T-cell (primary cell): Measurements from ENCODE around the gene FANCE. TPM values are rescaled to one million over a fixed set of nuclear protein-coding genes. Genes with fewer than 3 reads are reported as not detected.

Source experiments
- ATAC-seq, 4 experiments: fragments of 200-7000 bp in 3 of 4; fragments of 150-1000 bp in 1 of 4; cut with Tn5 transposase; replicated peaks in 1 of 4; 1 replicate in 3 of 4; 2 replicates in 1 of 4; pipeline ENCODE4 v1.10.0; 2021; ENCODE audit warnings: moderate library complexity in 3 of 4, mild to moderate bottlenecking in 2 of 4, moderate number of reproducible peaks in 1 of 4
- CTCF ChIA-PET, 2 donors: fragments of 300-600 bp; sonication (Branson Sonifier 250); formaldehyde crosslinking; loops; one replicate each; lab custom pipeline; 2022; ENCODE audit warnings: antibody characterized with exemption in 2 of 2; lab: Charles Lee
- POLR2A ChIA-PET, 2 donors: fragments of 300-600 bp; sonication (Branson Sonifier 250); formaldehyde crosslinking; loops; one replicate each; lab custom pipeline; 2022; ENCODE audit warnings: antibody characterized with exemption in 2 of 2; lab: Charles Lee
- DNase-seq, 35 experiments: peaks; one replicate each; pipeline versions ENCODE4 v3.0.0 to v3.0.0-alpha.2; 2013 to 2023
- H3K27ac ChIP-seq: one replicate; pipeline ENCODE4 v1.5.1; 2013; ENCODE audit warnings: low read length
- H3K27me3 ChIP-seq, 2 experiments: replicated peaks in 1 of 2; 1 replicate in 1 of 2; 2 replicates in 1 of 2; pipeline versions ENCODE4 v1.6.1 to v1.7.0; 2013; ENCODE audit warnings: low read length in 1 of 2, mixed read lengths in 1 of 2; ENCODE audit not compliant: control insufficient read depth in 2 of 2, insufficient read depth in 2 of 2; ENCODE audit errors: extremely low read depth in 1 of 2
- H3K36me3 ChIP-seq, 2 donors: 1 replicate in 1 of 2; 2 replicates in 1 of 2; pipeline versions ENCODE4 v1.6.1 to v1.7.0; 2013; ENCODE audit warnings: low read length in 1 of 2; ENCODE audit not compliant: control insufficient read depth in 2 of 2, insufficient read depth in 1 of 2; ENCODE audit errors: extremely low read depth in 1 of 2
- H3K4me1 ChIP-seq, 2 experiments: 1 replicate in 1 of 2; 2 replicates in 1 of 2; pipeline versions ENCODE4 v1.6.1 to v1.7.0; 2013; ENCODE audit warnings: low read length in 2 of 2, mixed read lengths in 1 of 2; ENCODE audit not compliant: insufficient read depth in 2 of 2, control insufficient read depth in 1 of 2; ENCODE audit errors: extremely low read depth in 1 of 2
- H3K4me3 ChIP-seq, 2 donors: 1 replicate in 1 of 2; 2 replicates in 1 of 2; pipeline versions ENCODE4 v1.5.1 to v1.7.0; 2013; ENCODE audit warnings: mild to moderate bottlenecking in 2 of 2, low read length in 1 of 2, moderate library complexity in 1 of 2; ENCODE audit not compliant: control insufficient read depth in 1 of 2; ENCODE audit errors: extremely low read depth in 1 of 2
- H3K9me3 ChIP-seq: 2 replicates; pipeline ENCODE4 v1.7.0; 2013
- H3K27ac Mint-ChIP-seq, 2 donors: one replicate each; pipeline ENCODE4 v1.8.0; 2020 to 2021; ENCODE audit warnings: mild to moderate bottlenecking in 2 of 2, mixed read lengths in 2 of 2
- H3K27me3 Mint-ChIP-seq, 2 donors: one replicate each; pipeline ENCODE4 v1.8.0; 2021 to 2022; ENCODE audit warnings: mixed read lengths in 2 of 2
- H3K36me3 Mint-ChIP-seq: one replicate; pipeline ENCODE4 v1.8.0; 2021; ENCODE audit warnings: mixed read lengths
- H3K4me1 Mint-ChIP-seq, 3 donors: one replicate each; pipeline ENCODE4 v1.8.0; 2020 to 2022; ENCODE audit warnings: mixed read lengths in 3 of 3, mild to moderate bottlenecking in 1 of 3
- H3K4me3 Mint-ChIP-seq, 3 donors: one replicate each; pipeline ENCODE4 v1.8.0; 2020 to 2022; ENCODE audit warnings: mild to moderate bottlenecking in 3 of 3, mixed read lengths in 3 of 3, moderate library complexity in 3 of 3
- H3K9me3 Mint-ChIP-seq, 3 donors: one replicate each; pipeline ENCODE4 v1.8.0; 2020 to 2022; ENCODE audit warnings: mixed read lengths in 3 of 3
- WGBS: methylation state at CpG from one replicate; pipeline ENCODE4 v1.1.5; 2013; ENCODE audit warnings: missing lambda C conversion rate; ENCODE audit not compliant: insufficient coverage; 5-methylcytosine and 5-hydroxymethylcytosine counted together
- total RNA-seq, 35 experiments: library from RNA in 6 of 35; stranded (reverse) in 6 of 35; fragments of 120-200 nt in 1 of 35; gene quantifications; one replicate each; pipeline versions ENCODE4 v1.2.1 to v1.2.4 and lab custom pipeline; 2013 to 2026

The FANCE gene
- total RNA-seq, 5 donors from 2014 or later (not counting 1 experiment from before 2014, with no cell fraction given) = 5.6 to 12.8 (median 11.7) TPM

GRCh38 chr6:35445691-35446090 lies 6.4 kb upstream of the FANCE start:
- peak in 1 of 35 experiments; percentile 16 for DNase-seq
- Histone ChIP-seq H3K27ac (no peak overlapping the region), H3K27me3 (peaks cover 0 to 2% of the 10 kb centered on the region in 2 experiments), H3K4me3 (no peak overlapping the region), H3K4me1 (peaks cover 0 to 20% of the 10 kb centered on the region in 2 experiments), H3K36me3 (no peaks in the 10 kb centered on the region), H3K9me3 (no peaks in the 10 kb centered on the region)
- no peaks in the 10 kb centered on the region for H3K36me3 Mint-ChIP-seq
- H3K27me3 Mint-ChIP-seq = no peaks in the 10 kb centered on the region
- ATAC-seq = no peak
- H3K27ac Mint-ChIP-seq = no peak overlapping the region
- peaks cover 15 to 17% (median 17%) of the 10 kb centered on the region in 3 donors for H3K4me1 Mint-ChIP-seq
- no peak overlapping the region for H3K4me3 Mint-ChIP-seq
- WGBS = 73% methylated on average over 6 of the region's 7 CpGs
- ChIA-PET CTCF (interaction anchor here in 1 of 2 donors (1.3 kb wide), 1 partner anchor 21 kb away, joined by 4 read pairs; no protein-coding TSS in a partner anchor), POLR2A (interaction anchor here in 1 of 2 donors (0.7 kb wide), 1 partner anchor 177 kb away, joined by 3 read pairs; no protein-coding TSS in a partner anchor)
- no peaks in the 10 kb centered on the region for H3K9me3 Mint-ChIP-seq

- H3K4me1 Mint-ChIP-seq = peaks cover 31 to 34% (median 31%) of the 10 kb centered on the region in 3 donors
- H3K27ac ChIP-seq = no peak overlapping the region
- no peaks in the 10 kb centered on the region for H3K36me3 ChIP-seq
- H3K36me3 Mint-ChIP-seq = no peaks in the 10 kb centered on the region
- ATAC-seq = no peak
- no peak overlapping the region for H3K4me3 ChIP-seq
- peaks cover 0 to 2% of the 10 kb centered on the region in 2 experiments for H3K27me3 ChIP-seq
- ChIA-PET CTCF (interaction anchor here (0.6 to 6.5 kb wide), 7 partner anchors 13 to 155 kb away, joined by 3 to 67 read pairs (median 3); partner anchors contain the start of gene PPARD (in 1 of the 2)), POLR2A (interaction anchor here in 1 of 2 donors (0.5 kb wide), 1 partner anchor 17 kb away, joined by 5 read pairs; no protein-coding TSS in a partner anchor)
- H3K4me1 ChIP-seq = peaks cover 6 to 36% of the 10 kb centered on the region in 2 experiments
- H3K27ac Mint-ChIP-seq = no peak overlapping the region
- no peaks in the 10 kb centered on the region for H3K9me3 ChIP-seq
- no peak overlapping the region for H3K4me3 Mint-ChIP-seq
- WGBS = 90% methylated on average over 2 of the region's 7 CpGs
- no peaks in the 10 kb centered on the region for H3K27me3 Mint-ChIP-seq
- DNase-seq = no peak
- H3K9me3 Mint-ChIP-seq = no peaks in the 10 kb centered on the region
These were observed 3.9 kb upstream of the FANCE start for GRCh38 chr6:35448191-35448590.

- Mint-ChIP-seq H3K27ac (peak overlapping the region in 1 of 2 donors; percentile 66), H3K4me3 (no peak overlapping the region), H3K36me3 (no peaks in the 10 kb centered on the region), H3K4me1 (peaks cover 41 to 44% (median 42%) of the 10 kb centered on the region in 3 donors), H3K27me3 (no peaks in the 10 kb centered on the region), H3K9me3 (no peaks in the 10 kb centered on the region)
- Histone ChIP-seq H3K4me3 (no peak overlapping the region), H3K36me3 (no peaks in the 10 kb centered on the region), H3K27me3 (peaks cover 0 to 2% of the 10 kb centered on the region in 2 experiments), H3K27ac (no peak overlapping the region), H3K9me3 (no peaks in the 10 kb centered on the region), H3K4me1 (peaks cover 9 to 41% of the 10 kb centered on the region in 2 experiments)
- ChIA-PET POLR2A (interaction anchor here in 1 of 2 donors (0.5 kb wide), 1 partner anchor 101 kb away, joined by 6 read pairs; no protein-coding TSS in a partner anchor), CTCF (interaction anchor here (0.5 to 6.5 kb wide), 20 partner anchors 18 to 194 kb away, joined by 3 to 67 read pairs (median 4); partner anchors contain the start of genes PPARD (in 2 of the 2), DEF6 (in 1 of the 2) and RPL10A (in 1 of the 2))
- DNase-seq = peak in 18 of 35 experiments; percentile 14 to 78 (median 25)
- WGBS = 18% methylated on average over 5 of the region's 14 CpGs
- ATAC-seq = peak; percentile 55 to 68 (median 58)
These were observed 2.8 kb upstream of the FANCE start for GRCh38 chr6:35449287-35449881.

- peak overlapping the region; percentile 79 to 83 (median 81) for H3K4me3 Mint-ChIP-seq
- no peaks in the 10 kb centered on the region for H3K9me3 ChIP-seq
- peaks cover 6 to 10% of the 10 kb centered on the region in 2 donors for H3K36me3 ChIP-seq
- peak overlapping the region; percentile 66 to 73 for H3K27ac Mint-ChIP-seq
- H3K27ac ChIP-seq = peak overlapping the region; percentile 57
- ChIA-PET POLR2A (interaction anchor here (0.6 to 0.7 kb wide), 4 partner anchors 75 to 1807 kb away, joined by 3 read pairs; no protein-coding TSS in a partner anchor), CTCF (interaction anchor here (0.5 to 6.5 kb wide), 11 partner anchors 15 to 1137 kb away, joined by 3 to 67 read pairs (median 4); partner anchors contain the start of genes DEF6 (in 1 of the 2) and PPARD (in 1 of the 2))
- 75% methylated on average over 2 of the region's 20 CpGs for WGBS
- H3K27me3 Mint-ChIP-seq = no peaks in the 10 kb centered on the region
- H3K4me1 Mint-ChIP-seq = peaks cover 41 to 49% (median 43%) of the 10 kb centered on the region in 3 donors
- DNase-seq (no peak), ATAC-seq (no peak)
- H3K36me3 Mint-ChIP-seq = peaks cover 12% of the 10 kb centered on the region
- peak overlapping the region in 1 of 2 donors; percentile 63 for H3K4me3 ChIP-seq
- H3K9me3 Mint-ChIP-seq = no peaks in the 10 kb centered on the region
- peaks cover 0 to 2% of the 10 kb centered on the region in 2 experiments for H3K27me3 ChIP-seq
- H3K4me1 ChIP-seq = peaks cover 9 to 29% of the 10 kb centered on the region in 2 experiments
These were observed 570 bp upstream of the FANCE start for GRCh38 chr6:35451354-35452182.

- no peaks in the 10 kb centered on the region for H3K27me3 Mint-ChIP-seq
- Histone ChIP-seq H3K9me3 (no peaks in the 10 kb centered on the region), H3K4me1 (peaks cover 9 to 29% of the 10 kb centered on the region in 2 experiments), H3K4me3 (peak overlapping the region in 1 of 2 donors; percentile 63), H3K27ac (no peak overlapping the region), H3K36me3 (peaks cover 10 to 13% of the 10 kb centered on the region in 2 donors), H3K27me3 (peaks cover 0 to 1% of the 10 kb centered on the region in 2 experiments)
- no peak for DNase-seq
- POLR2A ChIA-PET = interaction anchor here in 1 of 2 donors (0.7 kb wide), 1 partner anchor 97 kb away, joined by 3 read pairs; no protein-coding TSS in a partner anchor
- WGBS = no CpG with 5 or more reads among the region's 3 CpGs
- H3K27ac Mint-ChIP-seq = peak overlapping the region in 1 of 2 donors; percentile 11
- CTCF ChIA-PET = interaction anchor here in 1 of 2 donors (1.1 to 1.7 kb wide), 2 partner anchors 14 to 158 kb away, joined by 3 to 4 read pairs; partner anchors contain the start of gene RPL10A
- H3K9me3 Mint-ChIP-seq = no peaks in the 10 kb centered on the region
- peak overlapping the region; percentile 75 to 82 (median 81) for H3K4me3 Mint-ChIP-seq
- peaks cover 41 to 49% (median 43%) of the 10 kb centered on the region in 3 donors for H3K4me1 Mint-ChIP-seq
- H3K36me3 Mint-ChIP-seq = peaks cover 18% of the 10 kb centered on the region
- no peak for ATAC-seq
These were observed 1.1 kb downstream of the FANCE start for GRCh38 chr6:35453236-35453635.
